NCI-H2107 (cell line): Measurements from ENCODE around the gene EOMES.

ENCODE experiments used
- DNase-seq: peaks from one replicate; lab custom pipeline; 2025; lab: John Stamatoyannopoulos, UW

EOMES gene

DNA sequence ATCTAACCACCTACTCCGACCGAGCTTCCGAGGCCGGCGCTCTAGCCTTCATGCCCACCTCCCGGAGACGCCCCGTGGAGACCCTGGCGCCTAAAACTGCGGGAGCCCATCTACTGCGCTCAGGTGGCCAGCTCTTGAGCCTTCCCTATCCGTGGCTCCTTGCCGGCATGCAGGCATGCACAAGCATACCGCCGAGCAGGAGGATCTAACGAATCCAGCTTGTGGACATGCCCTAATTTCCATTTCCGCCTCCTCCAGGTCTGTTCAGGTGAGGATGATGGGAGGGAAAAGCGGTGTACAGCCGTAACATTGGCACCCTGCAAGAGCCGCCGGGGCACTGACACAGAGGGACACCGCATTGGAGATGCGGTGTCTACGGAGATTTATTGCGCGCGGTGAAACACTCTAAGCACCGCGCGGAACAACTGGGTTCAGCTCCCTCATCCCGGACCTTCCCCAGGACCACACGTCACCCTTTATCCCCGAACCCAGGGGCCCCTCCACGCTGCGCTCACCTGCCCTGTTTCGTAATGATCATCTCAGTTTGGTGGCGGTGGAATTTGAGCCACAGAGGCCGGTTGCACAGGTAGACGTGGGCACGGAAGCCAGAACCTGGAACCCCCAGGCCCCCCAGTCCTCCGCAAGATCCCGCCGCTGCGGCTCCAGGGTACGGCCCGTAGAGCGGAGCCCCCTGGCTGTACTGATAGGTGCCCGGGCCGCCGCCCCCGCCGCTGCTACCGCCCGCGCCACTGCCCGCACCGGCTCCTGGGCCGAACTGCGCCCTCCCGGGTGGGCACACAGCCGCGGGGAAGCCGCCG, 1.0 kb downstream of the EOMES start:
- DNase-seq: no peak

DNA sequence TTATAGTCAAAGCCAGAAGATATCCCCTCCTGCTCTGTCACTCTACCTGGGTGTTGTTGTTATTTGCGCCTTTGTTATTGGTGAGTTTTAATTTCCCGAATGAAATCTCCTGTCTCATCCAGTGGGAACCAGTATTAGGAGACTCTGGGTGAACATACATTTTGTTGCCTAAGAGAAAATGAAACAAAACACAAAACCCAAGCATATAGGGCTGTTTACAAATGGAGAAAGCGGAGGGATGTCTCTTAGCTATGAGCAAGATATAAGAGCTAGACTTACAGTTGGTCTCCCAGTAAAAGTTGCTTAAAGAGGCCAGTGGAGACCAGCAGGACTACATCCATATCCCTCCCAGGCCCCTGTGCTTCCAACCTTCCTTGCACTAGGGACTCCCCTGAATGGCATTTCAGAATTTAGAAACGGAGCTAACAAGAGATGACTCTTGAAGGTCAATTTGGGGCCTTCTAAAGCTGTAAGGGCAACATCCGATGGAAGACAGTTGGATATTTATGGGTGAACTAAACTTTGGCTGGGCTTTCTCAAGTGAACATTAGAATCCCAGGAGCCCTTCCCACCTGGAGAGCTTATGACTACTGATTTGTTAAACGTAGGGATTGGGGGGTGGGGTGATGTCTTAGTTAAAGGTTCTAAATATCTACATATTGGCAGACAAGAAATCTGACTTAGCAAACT, 2.7 kb downstream of the EOMES start:
- DNase-seq: no peak

DNA sequence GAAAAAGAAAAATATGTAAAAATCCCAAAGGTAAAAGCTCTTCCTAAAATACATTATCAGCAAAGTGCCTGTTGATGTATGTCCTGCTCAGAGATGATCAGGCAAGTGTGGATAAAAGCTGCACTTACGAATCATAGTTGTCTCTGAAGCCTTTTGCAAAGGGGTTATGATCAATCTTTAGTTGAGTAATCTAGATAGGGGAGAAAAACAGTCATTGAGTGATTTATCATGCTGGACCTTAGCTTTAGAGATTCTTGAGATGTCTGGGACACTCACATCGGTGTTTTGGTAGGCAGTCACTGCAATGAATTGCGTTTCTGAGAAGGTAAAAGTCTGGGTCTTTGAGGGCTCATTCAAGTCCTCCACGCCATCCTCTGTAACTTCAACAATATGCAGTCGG, 3.7 kb downstream of the EOMES start:
- no peak for DNase-seq

DNA sequence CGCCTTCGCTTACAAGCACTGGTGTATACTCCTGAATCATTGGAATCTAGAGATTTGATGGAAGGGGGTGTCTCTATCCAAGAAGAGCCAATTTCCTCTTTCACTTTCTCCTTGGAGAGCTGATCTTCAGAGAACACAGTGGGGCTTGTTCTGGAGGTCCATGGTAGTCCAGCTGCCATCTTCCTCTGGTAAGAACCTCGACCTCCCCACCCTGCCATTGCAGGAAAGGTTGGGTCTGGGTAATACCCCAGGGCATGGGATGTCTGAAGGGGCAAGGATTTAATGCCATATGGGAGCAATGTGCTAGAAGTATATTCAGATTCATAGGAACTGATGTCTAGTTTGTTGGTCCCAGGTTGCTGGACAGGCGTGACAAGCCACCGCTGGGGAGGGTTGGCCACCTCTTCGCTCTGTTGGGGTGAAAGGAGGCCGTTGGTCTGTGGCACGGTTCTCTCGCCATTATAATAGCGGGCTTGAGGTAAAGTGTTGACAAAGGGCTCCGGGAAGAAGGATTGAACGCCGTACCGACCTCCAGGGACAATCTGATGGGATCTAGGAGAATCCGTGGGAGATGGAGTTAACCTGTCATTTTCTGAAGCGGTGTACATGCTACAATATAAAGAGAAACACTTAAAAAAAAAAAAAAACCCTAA, 4.8 kb downstream of the EOMES start:
- DNase-seq: no peak

DNA sequence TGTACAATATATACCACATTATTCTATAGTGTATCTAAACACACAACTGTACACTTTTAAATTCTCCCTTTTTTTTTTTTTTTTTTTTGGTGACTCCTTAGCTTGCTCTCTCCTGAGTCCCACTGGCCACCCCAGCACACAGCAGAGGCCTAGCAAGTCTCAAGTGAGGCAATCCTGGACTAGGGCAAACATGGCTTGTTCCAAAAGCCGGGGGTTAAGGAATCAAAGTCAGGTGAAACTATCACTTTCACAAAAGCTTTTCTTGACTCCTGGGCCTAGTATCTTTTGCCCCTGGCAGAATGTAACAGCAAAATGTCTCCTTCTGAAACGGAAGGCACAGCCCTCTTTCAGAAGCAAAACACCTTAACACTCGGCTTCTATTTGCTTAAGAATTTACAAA, 5.8 kb downstream of the EOMES start:
- DNase-seq: no peak

DNA sequence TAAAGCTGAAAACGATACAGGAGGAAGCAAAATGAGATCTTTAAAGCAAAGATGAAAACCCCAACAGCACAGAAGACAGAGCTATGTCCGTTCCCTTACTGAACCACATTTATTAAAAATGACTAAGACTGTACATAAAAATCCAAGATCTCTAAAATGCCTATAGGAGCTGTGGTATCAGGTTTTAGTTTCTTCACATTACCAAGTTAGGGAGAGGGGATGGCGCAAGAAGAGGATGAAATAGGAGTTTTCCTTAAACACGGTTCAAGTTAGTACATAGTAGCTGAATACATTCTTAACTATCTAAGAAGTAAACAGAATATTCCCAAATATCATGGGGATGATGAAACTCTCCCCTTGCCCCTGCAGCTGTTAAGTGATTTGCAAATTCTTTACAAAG, 6.3 kb downstream of the EOMES start:
- DNase-seq: no peak

DNA sequence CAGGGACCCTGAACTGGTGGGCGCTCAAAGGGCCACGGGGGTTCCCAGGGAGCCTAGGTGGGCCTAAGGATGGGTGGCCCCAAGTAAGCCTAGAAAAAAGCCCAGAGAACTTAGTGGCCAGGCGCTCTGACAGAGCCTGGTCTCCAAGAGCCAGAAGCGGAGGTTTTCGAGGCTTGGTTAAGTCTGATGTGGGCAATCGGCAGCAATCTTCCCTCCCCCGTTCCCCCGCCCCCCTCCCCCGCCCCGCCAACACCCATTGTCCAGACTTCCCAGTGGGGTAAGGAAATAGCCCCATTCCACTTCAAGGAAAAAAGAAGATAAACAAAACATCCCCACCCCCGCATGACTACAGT, 6.7 kb downstream of the EOMES start:
- no peak for DNase-seq

DNA sequence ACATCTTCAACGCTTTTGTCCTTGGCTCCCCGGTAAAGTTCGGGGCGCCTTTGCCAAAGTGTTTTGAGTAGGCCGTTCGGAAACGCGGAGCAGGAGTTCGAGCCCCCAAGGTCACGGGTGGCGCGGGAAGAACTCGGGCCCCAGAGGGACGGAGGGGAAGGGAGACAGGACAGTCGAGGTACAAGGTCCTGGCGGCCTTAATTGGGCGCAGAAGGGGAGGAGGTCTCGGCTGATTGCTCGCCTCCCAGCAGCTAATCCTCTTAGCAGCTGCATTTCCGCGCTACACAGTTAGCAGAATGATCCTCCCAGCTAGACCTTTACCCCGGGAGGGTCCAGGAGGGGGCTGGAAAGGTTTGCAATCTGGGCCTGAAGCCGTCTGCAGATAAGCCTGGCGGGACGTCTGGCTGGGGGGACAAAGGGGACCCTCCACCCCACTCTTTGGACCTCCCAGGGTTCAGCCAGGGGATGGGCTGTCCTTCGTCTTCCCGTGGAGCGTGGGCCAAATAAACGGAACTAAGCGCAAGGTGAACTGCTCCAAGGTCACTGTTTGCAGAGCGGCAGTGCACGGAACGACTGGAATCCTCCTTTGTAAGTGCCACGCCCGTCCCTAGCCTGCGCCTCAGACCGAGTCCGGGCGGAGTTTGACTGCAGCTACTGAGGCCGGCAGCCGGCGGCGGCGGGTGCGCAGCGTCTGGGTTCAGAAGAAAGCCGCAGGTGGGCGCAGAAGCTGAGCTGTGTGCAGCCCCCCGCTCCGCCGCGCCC, 7.2 kb downstream of the EOMES start:
- no peak for DNase-seq

DNA sequence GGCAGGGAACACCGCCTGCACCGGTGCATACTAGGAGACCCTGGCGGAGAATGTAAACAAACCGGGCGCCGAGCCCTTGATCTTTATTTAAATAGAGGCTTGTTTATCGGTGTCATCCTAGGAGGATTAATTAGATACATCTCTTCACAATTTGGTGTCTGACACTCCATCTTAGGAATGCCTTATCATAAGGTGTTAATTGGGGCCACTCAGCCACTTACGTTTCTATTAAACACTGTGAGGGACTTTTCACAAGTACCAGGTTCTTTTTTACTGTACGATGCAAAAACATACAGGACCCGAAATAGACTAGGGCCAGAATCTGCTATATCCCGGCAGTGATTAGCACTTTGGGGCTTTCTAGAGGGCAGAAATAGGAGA, 8.0 kb downstream of the EOMES start:
- DNase-seq: no peak

DNA sequence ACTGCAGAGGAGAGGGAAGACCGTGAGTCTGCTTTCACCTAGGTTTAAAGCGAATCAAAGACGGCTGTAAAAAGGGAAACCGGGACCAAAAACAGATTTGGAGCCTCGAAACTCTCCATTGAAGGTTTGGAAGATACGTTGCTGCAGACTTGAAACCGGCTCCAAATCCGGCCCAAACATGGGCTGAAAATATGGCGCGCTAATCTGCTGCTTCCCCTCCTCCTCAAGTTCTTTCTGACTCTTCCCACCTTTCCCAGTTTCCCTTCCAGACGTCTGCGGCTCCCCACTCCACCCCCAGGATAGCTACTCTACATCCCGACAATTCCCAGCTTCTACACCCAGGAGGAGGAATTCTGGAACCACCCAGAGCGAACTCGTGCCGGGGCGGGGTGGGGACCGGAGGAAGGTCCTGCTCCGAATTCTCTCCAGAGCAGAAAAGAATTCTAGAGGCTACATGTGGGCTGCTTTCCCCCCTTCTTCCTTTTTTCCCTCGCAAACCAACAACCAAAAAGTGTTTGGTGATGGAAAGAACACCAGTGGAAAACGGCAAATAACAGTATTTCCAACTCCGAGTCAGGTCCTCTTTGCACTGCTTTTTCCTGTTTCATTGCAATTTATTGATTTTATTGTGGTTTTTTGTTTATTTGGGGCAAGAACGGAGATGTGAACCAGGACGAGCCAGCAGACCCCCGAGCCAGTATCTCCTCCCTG, 8.5 kb downstream of the EOMES start:
- DNase-seq: no peak

DNA sequence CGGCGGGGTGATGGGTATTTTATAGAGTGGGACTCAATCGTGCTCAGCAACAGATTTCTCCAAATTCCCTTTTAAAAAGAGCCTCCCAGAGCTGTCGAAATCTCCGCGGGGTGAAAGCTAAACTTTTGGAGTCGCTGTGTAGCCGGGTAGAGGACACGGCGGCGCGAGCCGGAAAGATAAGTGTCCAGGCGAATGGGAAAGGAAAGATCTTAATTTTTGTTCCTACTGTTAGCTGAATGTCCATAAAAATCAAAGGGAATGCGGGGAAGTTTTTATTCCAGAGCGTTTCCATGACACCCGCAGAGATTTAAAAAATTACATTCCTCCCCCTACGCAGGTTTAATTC, 9.1 kb downstream of the EOMES start:
- DNase-seq: no peak

DNA sequence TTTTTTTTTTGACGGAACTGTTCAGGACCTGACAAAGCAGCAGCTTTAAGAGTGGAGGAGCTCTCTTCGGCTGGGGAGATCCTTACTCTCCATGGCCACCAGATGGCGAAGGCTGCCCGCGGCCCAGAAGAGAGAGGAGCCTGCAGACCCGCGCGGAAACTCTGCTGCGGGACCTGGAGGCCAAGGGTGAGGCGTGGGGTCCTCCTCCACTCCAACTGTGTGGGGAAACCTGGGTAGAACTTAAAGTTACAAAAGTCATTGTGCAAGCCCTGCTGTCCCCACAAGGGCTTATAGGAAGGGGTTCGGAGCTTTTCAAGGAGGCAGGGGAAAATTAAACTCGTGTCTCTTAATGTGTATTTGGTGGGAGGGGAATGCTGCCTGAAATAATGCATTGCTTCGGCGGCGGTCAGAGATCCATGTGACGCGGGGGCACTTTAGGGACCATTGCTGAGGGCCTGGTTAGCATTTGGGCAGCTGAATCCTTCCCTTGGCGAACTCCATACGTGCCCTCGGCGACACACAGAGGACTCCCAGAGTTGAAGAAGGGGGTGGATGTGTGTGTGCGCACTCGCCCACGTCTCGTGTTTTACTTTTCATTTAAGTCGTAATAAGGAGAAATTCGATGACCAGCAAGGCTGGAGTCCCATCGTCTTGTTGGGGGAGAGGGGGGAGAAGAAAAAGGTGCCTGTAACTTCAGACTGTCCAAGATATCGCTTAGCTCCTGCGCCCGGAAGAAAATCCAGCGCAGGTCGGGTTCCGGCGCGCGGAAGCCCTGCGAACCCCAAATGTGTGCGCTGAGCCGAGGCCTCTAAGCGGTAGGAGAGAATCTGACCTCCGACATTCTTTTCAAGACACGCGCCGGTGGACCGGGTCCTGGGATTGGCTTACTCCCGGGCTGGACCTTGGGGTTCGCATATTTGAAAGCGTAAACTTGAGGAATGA, 9.7 kb downstream of the EOMES start:
- no peak for DNase-seq

DNA sequence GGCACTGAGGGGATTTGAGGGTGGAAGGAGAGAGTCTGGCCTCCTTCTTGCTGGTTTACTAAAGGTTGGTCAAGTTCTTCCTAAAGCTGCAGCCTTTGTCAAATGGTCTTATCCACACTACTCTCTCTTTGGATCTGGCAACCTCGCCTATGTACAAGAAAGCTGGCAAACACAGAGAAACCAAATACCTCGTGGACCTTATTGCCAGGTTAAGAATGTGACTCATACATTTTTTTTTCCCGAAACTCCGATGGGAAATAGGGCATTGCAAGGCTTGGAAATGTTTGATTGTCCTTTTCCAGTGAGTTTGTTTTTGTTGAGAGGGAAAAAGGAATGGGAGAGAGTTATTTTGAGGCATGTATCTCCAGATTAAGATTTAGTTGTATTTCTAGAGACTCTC, 13.9 kb downstream of the EOMES start:
- DNase-seq: no peak

DNA sequence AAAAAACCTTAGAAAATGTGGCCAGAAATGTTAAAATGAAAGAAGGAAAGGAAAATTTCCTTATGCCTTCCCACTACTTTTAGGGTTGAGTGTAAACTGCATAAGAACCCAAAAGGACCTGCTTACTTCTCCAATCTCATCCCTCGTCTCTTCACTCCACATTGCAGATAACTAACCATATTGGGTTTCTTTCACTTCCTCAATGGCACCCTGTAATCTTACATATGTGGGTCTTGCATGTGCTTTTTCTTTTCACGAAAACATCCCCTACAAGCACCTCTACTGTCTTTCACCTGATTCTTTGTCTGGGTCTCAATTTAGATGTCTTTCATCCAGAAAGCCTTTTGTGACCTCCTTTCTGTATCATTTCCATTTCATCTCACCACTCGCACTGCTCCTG, 23.1 kb downstream of the EOMES start:
- DNase-seq: no peak

DNA sequence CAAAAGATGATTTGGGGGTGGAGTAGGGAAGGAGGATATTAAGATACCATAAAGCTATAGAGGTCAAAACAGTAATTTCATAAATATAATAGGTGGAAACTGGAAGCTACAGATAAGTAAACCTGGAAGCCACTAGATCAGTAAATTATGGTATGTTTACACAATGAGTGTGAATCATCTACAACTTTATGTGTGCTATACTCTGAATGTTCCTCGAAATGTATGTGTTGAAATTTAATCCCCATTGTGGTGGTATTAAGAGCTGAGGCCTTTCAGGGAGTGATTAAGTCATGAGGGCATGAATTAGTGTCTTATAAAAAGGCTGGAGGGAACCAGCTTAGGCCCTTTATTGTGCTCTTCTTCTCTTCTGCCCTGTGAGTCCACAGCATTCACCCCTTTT, 25.2 kb downstream of the EOMES start:
- no peak for DNase-seq

DNA sequence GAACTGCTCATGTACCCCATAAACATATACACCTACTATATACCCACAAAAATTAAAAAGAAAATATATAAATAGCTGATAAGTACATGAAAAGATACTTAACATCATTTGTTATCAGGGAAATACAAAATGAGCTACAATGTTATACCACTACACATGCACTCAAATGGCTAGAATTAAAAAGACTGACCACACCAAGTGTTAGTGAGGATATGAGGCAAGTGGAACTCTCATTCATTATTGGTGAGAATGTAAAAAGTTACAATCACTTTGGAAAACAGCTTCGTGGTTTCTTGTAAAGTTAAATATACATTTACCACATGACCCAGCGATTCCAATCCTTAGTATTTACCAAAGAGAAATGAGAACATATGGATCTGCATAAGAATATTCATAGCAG, 26.5 kb downstream of the EOMES start:
- no peak for DNase-seq

DNA sequence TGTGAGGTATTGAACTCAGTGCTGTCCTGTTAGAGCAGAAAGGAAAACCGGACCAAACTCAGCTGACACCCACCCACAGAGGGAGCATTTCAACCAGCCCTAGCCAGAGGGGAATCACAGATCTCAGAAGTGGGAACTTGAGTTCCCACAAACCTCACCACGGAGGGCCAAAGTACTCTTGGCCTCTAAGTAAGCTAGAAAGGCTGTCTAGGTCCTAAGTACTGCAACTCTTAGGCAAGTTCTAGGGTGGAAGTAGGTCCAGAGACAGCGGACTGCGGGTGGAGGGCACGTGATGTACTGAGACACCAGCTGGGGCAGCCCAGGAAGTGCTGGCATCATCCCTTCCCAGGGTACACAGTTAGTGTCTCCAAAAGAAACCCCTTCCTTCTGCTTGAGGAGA, 34.1 kb downstream of the EOMES start:
- DNase-seq: no peak

DNA sequence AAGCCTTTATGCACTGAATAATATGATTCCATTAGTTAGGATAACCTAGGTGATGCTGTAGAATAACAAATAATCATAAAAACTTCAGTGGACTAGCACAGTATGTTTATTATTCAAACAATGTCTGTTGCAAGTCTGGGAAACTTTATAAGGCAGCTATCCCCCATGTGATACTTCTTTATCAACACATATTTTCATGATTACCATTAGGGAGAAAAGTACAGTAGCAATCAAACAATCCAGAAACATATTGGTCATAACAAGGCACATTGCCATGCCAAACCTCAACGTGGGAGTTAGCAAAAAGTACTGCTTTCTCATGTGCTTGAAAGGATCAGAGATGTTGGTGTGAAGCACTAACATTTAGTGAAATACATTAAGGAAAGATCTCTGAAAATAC, 35.5 kb downstream of the EOMES start:
- DNase-seq: no peak

DNA sequence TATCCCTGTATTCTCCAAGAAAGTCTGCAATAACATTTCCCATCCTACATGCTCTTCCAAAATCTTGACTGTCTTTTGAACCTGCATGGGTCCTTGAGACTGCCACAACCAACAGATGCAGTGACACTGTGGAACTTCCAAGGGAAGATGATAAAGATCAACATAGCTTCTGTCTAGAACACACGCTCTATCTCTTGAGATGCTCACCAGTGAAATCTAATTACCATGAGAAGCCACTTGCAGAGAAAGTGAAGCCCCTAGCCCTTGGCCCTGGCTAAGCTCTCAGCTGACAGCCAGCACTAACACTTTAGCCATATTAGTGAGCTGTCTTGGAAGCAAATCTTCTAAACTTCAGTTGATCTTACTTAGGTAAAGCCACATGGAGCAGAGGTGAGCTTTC, 36.6 kb downstream of the EOMES start:
- no peak for DNase-seq

DNA sequence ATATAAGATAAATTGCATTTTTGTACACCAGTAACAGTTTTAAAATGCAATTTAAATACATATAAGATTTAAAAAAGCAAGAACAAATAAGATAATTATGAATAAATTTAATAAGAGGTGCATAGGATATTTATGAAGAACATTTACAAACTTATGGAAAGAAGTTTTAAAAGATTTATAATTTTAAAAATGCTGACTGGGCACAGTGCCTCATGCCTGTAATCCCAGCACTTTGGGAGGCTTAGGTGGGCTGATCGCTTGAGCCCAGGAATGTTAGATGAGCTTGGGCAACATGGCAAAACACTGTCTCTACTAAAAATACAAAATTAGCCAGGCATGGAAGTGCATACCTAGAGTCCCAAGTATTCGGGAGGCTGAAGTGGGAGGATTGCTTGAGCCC, 37.8 kb downstream of the EOMES start:
- DNase-seq: no peak

DNA sequence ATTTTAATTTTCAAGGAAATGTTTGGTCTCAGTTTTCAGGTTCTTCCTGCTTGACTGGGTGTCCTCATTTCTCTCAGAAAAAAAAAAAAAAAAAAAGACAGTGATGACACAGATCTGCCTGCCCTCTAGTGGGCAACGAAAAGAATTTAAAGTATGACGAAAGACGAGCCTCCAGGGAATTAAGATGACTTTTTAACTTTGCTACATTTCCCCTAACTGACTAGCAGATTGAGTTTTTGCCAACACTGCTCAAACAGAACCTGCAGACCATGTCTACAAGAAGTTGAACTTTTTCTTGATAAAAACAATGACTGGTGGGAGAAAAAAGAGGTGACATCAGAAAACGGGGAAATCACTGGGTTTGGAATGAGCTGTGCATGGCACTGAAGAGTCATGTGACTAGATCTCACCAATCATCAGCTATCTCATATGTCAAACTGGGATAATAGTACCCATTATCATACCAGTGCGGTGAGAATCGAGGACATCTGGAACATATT, 40.8 kb downstream of the EOMES start:
- no peak for DNase-seq
